Trophoblast cell (in vitro differentiated cells and primary cell): ENCODE results near the gene CUEDC1.
"Not testable (repeated sequence)": the region's sequence is repeated elsewhere in the genome, so short reads cannot be mapped to it uniquely, and the experiment has no call there.

Experiments used
- DNase-seq, 2 donors: peaks; one replicate each; pipeline ENCODE4 v3.0.0-alpha.2; 2016
- H2AFZ ChIP-seq: 2 replicates; pipeline ENCODE4 v1.6.1; 2013; ENCODE audit warnings: low read length, moderate library complexity, mild to moderate bottlenecking; ENCODE audit not compliant: insufficient read depth, poor library complexity
- H2AK5ac ChIP-seq: 2 replicates; pipeline ENCODE4 v1.6.1; 2013; ENCODE audit warnings: mild to moderate bottlenecking, low read length
- H2BK120ac ChIP-seq: 2 replicates; pipeline ENCODE4 v1.6.1; 2013; ENCODE audit warnings: low read length, mild to moderate bottlenecking, moderate library complexity; ENCODE audit not compliant: insufficient read depth, poor library complexity
- H2BK12ac ChIP-seq: 2 replicates; pipeline ENCODE4 v1.6.1; 2013; ENCODE audit warnings: mild to moderate bottlenecking, low read length, moderate library complexity
- H2BK5ac ChIP-seq: 2 replicates; pipeline ENCODE4 v1.6.1; 2013; ENCODE audit warnings: low read length, low read depth, moderate library complexity, mild to moderate bottlenecking; ENCODE audit not compliant: poor library complexity
- H3K14ac ChIP-seq: 2 replicates; pipeline ENCODE4 v1.6.1; 2013; ENCODE audit warnings: mild to moderate bottlenecking, low read length
- H3K18ac ChIP-seq: 2 replicates; pipeline ENCODE4 v1.6.1; 2013; ENCODE audit warnings: mild to moderate bottlenecking, low read length
- H3K23ac ChIP-seq: 2 replicates; pipeline ENCODE4 v1.6.1; 2013; ENCODE audit warnings: low read length
- H3K27ac ChIP-seq: 2 replicates; pipeline ENCODE4 v1.5.1; 2013; ENCODE audit warnings: low read depth, mild to moderate bottlenecking, inconsistent platforms, low read length, moderate library complexity
- H3K27me3 ChIP-seq: 2 replicates; pipeline ENCODE4 v1.6.1; 2013; ENCODE audit warnings: inconsistent platforms, mild to moderate bottlenecking, low read length, moderate library complexity; ENCODE audit not compliant: insufficient read depth
- H3K36me3 ChIP-seq, 2 experiments: 1 replicate in 1 of 2; 2 replicates in 1 of 2; pipeline ENCODE4 v1.6.1; 2013; ENCODE audit warnings: low read length in 2 of 2, mild to moderate bottlenecking in 2 of 2, moderate library complexity in 1 of 2; ENCODE audit not compliant: insufficient read depth in 2 of 2, control insufficient read depth in 1 of 2
- H3K4ac ChIP-seq: 2 replicates; pipeline ENCODE4 v1.6.1; 2013; ENCODE audit warnings: low read depth, mild to moderate bottlenecking, low read length, moderate library complexity
- H3K4me1 ChIP-seq, 2 experiments: 1 replicate in 1 of 2; 2 replicates in 1 of 2; pipeline ENCODE4 v1.6.1; 2013; ENCODE audit warnings: low read length in 2 of 2, mild to moderate bottlenecking in 2 of 2, moderate library complexity in 1 of 2; ENCODE audit not compliant: insufficient read depth in 2 of 2, control insufficient read depth in 1 of 2
- H3K4me2 ChIP-seq: 2 replicates; pipeline ENCODE4 v1.6.1; 2013; ENCODE audit warnings: inconsistent platforms, mild to moderate bottlenecking, low read length, moderate library complexity
- H3K4me3 ChIP-seq: 2 replicates; pipeline ENCODE4 v1.5.1; 2013; ENCODE audit warnings: mild to moderate bottlenecking, low read depth, low read length, inconsistent platforms
- H3K79me1 ChIP-seq: one replicate; pipeline ENCODE4 v1.6.1; 2013; ENCODE audit warnings: low read length
- H3K79me2 ChIP-seq: 2 replicates; pipeline ENCODE4 v1.6.1; 2013; ENCODE audit warnings: low read length, mild to moderate bottlenecking; ENCODE audit not compliant: control insufficient read depth, insufficient read depth, poor library complexity
- H3K9ac ChIP-seq: 2 replicates; pipeline ENCODE4 v1.6.1; 2013; ENCODE audit warnings: mild to moderate bottlenecking, low read length
- H3K9me3 ChIP-seq: 2 replicates; pipeline ENCODE4 v1.6.1; 2013; ENCODE audit warnings: low read depth, mild to moderate bottlenecking, control low read depth, inconsistent platforms, low read length; ENCODE audit not compliant: insufficient read depth
- H4K12ac ChIP-seq: 2 replicates; pipeline ENCODE4 v1.6.1; 2013; ENCODE audit warnings: low read depth, mild to moderate bottlenecking, low read length, moderate library complexity
- H4K8ac ChIP-seq: 2 replicates; pipeline ENCODE4 v1.6.1; 2013; ENCODE audit warnings: low read depth, mild to moderate bottlenecking, low read length, moderate library complexity
- H4K91ac ChIP-seq: one replicate; pipeline ENCODE4 v1.6.1; 2013; ENCODE audit warnings: low read depth, mild to moderate bottlenecking, low read length, moderate library complexity
- WGBS: extraction: QIAGEN DNeasy Blood & Tissue Kit; methylation state at CpG from one replicate; pipeline ENCODE4 v1.1.7; 2013; ENCODE audit warnings: missing lambda C conversion rate; ENCODE audit not compliant: insufficient read length, insufficient coverage; ENCODE audit errors: extremely low coverage; 5-methylcytosine and 5-hydroxymethylcytosine counted together

CUEDC1 gene

DNA sequence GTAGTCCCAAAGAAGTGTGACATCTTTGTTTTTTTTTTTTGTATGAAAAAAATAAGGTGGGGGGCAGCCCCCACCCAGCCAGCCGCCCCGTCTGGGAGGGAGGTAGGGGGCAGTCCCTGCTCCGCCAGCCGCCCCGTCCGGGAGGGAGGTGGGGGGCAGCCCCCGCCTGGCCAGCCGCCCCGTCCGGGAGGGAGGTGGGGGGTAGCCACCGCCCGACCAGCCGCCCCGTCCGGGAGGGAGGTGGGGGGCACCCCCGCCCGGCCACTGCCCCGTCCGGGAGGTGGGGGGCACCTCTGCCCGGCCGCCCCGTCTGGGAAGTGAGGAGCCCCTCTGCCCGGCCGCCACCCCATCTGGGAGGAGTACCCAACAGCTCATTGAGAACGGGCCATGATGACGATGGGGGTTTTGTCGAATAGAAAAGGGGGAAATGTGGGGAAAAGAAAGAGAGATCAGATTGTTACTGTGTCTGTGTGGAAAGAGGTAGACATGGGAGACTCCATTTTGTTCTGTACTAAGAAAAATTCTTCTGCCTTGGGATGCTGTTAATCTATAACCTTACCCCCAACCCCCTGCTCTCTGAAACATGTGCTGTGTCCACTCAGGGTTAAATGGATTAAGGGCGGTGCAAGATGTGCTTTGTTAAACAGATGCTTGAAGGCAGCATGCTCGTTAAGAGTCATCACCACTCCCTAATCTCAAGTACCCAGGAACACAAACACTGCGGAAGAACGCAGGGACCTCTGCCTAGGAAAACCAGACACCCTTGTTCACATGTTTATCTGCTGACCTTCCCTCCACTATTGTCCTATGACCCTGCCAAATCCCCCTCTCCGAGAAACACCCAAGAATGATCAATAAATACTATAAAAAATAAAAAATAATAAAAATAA lies 108.9 kb downstream of the CUEDC1 start:
- H2BK5ac ChIP-seq, H3K23ac ChIP-seq, DNase-seq, H3K36me3 ChIP-seq, H4K12ac ChIP-seq, H4K8ac ChIP-seq, H3K18ac ChIP-seq, H3K14ac ChIP-seq, H3K27ac ChIP-seq, H3K79me2 ChIP-seq, H3K4me1 ChIP-seq, H3K27me3 ChIP-seq, H2BK120ac ChIP-seq, H4K91ac ChIP-seq, H3K79me1 ChIP-seq, H3K9me3 ChIP-seq, H3K4me3 ChIP-seq, H2AFZ ChIP-seq, H2AK5ac ChIP-seq, H3K4ac ChIP-seq, H3K4me2 ChIP-seq, H3K9ac ChIP-seq, H2BK12ac ChIP-seq: not testable (repeated sequence)
- WGBS, result no CpG with 5 or more reads among the region's 32 CpGs

DNA sequence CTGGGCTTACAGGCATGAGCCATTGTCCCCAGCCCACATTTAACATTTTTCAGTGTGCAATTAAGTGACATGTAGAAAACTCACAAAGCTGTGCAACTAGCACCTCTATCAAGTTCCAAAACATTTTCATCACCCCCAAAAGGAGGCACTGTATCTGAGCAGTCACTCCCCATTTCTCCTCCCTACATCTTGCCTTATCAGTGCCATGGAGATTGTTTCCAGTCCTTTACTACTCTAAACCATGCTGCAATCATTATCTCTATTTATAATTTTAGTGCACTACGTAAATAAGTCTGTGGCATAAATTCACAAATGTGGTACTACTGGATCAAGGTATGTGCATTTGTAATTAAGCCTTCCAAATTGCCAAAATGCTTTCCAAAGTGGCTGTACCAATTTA lies 112.9 kb downstream of the CUEDC1 start:
- Histone ChIP-seq H4K8ac (no peak overlapping the region), H2AFZ (no peak overlapping the region), H3K9me3 (no peaks in the 10 kb centered on the region), H2BK12ac (no peak overlapping the region), H3K4me1 (no peaks in the 10 kb centered on the region), H3K36me3 (peaks cover 4 to 19% of the 10 kb centered on the region in 2 experiments), H3K4me2 (no peak overlapping the region), H3K9ac (no peak overlapping the region), H3K27me3 (no peaks in the 10 kb centered on the region), H4K91ac (no peak overlapping the region), H3K4me3 (no peak overlapping the region), H3K18ac (no peak overlapping the region), H3K79me1 (no peaks in the 10 kb centered on the region), H3K14ac (no peak overlapping the region), H2AK5ac (no peak overlapping the region), H3K4ac (no peak overlapping the region), H2BK120ac (no peak overlapping the region), H3K79me2 (no peaks in the 10 kb centered on the region), H3K23ac (no peak overlapping the region), H3K27ac (no peak overlapping the region), H4K12ac (no peak overlapping the region), H2BK5ac (no peak overlapping the region)
- WGBS, result no CpG with 5 or more reads among the region's 1 CpG
- no peak for DNase-seq

DNA sequence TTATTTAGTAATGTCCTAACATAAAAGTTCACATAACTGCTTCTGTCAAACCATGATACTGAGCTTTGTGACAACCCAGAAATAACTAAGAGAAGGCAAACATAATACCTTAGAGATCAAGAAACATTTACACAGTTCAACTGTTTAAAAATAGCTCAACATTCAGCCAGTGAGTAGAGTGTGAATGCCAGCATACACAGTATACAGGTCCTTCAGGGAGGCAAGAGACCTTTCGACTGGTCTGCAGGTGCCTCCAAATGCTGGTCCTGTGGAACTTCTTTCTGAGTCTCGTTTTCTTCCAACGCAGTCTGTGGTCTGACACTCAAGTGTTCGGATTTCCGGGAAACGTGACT lies 115.7 kb downstream of the CUEDC1 start:
- Histone ChIP-seq H2AFZ (no peak overlapping the region), H3K79me2 (no peaks in the 10 kb centered on the region), H3K23ac (no peak overlapping the region), H2BK120ac (no peak overlapping the region), H3K4me2 (no peak overlapping the region), H3K9ac (no peak overlapping the region), H3K27ac (no peak overlapping the region), H2AK5ac (no peak overlapping the region), H4K12ac (no peak overlapping the region), H3K79me1 (no peaks in the 10 kb centered on the region), H3K4ac (no peak overlapping the region), H4K91ac (no peak overlapping the region), H2BK12ac (no peak overlapping the region), H3K36me3 (peaks cover 4 to 15% of the 10 kb centered on the region in 2 experiments), H3K14ac (no peak overlapping the region), H4K8ac (no peak overlapping the region), H3K4me3 (no peak overlapping the region), H3K4me1 (no peaks in the 10 kb centered on the region), H3K9me3 (no peaks in the 10 kb centered on the region), H3K18ac (no peak overlapping the region), H2BK5ac (no peak overlapping the region), H3K27me3 (no peaks in the 10 kb centered on the region)
- no peak for DNase-seq
- no CpG with 5 or more reads among the region's 6 CpGs for WGBS

DNA sequence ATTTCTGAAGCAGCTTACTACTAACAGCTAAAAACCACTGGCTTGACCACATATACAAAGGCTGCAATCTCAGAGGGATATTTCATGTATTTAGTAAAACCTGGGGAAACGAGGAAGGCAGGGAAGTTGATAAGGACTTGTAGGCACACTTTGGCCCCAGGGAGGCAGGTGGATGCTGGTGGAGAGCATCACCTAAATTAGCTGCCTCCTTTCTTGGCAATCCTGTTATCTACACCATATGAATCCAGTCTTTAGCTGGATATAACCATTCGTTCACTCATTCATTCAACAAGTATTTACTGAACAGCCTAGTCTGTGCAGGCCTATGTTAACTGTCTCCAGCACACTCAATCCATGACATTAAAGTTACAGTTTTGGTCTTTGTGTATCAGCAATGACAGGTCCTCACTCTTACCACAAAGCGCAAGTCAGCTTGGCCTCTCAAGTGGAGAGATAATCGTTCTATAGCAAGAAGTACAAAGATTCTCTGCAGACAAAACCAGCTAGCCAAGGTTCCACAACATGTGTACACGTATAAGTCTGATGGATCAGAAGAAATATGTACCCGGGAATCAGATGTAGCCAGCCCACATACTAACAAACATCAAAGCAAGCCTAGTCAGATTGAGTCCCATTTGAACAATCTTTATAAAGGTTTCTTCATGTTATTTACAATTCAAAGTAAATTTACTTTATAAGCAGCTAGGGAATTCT lies 116.2 kb downstream of the CUEDC1 start:
- Histone ChIP-seq H3K4me1 (no peaks in the 10 kb centered on the region), H3K14ac (no peak overlapping the region), H2AFZ (no peak overlapping the region), H2AK5ac (no peak overlapping the region), H3K9me3 (no peaks in the 10 kb centered on the region), H3K4me3 (no peak overlapping the region), H3K23ac (no peak overlapping the region), H2BK5ac (no peak overlapping the region), H2BK12ac (no peak overlapping the region), H3K4me2 (no peak overlapping the region), H3K36me3 (peaks cover 4 to 15% of the 10 kb centered on the region in 2 experiments), H4K8ac (no peak overlapping the region), H3K9ac (no peak overlapping the region), H3K79me1 (no peaks in the 10 kb centered on the region), H3K79me2 (no peaks in the 10 kb centered on the region), H3K18ac (no peak overlapping the region), H3K4ac (no peak overlapping the region), H3K27me3 (no peaks in the 10 kb centered on the region), H4K91ac (no peak overlapping the region), H3K27ac (no peak overlapping the region), H4K12ac (no peak overlapping the region), H2BK120ac (no peak overlapping the region)
- no CpG with 5 or more reads among the region's 6 CpGs for WGBS
- no peak for DNase-seq
